Choroid plexus epithelial cell (primary cell): ENCODE results near the gene ASPRV1.
A peak's percentile ranks its signal among the peaks of the same experiment; 100 is the strongest.

Experiments used
- DNase-seq: peaks from one replicate; pipeline ENCODE4 v3.0.0-alpha.2; 2010; ENCODE audit warnings: low read depth
- H3K4me3 ChIP-seq: 2 replicates; pipeline ENCODE4 v1.5.1; 2011; ENCODE audit warnings: low read depth, mild to moderate bottlenecking, control low read depth, low read length, moderate library complexity
- TF ChIP-seq, protein P1 (sequence below): conservative IDR thresholded peaks from 2 replicates; pipeline ENCODE4 v1.5.1; 2011; ENCODE audit warnings: low read depth, mild to moderate bottlenecking, control low read depth, inconsistent platforms, low read length, moderate library complexity

ASPRV1 gene

DNA sequence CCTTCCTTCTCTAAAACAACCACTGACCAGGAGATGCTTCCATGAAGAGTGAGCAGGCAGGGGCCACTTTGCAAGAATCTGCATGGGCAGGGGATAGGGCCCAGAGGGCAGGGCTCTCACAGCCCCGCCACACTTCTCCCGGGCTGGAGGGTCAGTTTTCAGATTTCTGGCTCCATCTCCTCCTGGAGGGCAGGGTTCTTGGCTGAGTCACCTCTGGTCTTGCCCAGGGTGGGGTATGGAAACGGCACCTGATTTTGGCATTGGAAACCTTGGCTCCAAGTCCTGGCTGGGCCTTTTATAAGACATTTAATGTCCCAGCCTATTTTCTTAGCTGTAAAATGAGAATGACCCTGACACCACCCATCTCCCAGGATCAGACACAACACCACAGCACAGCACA, 27.6 kb upstream of the ASPRV1 start:
- TF ChIP-seq, protein P1, sequence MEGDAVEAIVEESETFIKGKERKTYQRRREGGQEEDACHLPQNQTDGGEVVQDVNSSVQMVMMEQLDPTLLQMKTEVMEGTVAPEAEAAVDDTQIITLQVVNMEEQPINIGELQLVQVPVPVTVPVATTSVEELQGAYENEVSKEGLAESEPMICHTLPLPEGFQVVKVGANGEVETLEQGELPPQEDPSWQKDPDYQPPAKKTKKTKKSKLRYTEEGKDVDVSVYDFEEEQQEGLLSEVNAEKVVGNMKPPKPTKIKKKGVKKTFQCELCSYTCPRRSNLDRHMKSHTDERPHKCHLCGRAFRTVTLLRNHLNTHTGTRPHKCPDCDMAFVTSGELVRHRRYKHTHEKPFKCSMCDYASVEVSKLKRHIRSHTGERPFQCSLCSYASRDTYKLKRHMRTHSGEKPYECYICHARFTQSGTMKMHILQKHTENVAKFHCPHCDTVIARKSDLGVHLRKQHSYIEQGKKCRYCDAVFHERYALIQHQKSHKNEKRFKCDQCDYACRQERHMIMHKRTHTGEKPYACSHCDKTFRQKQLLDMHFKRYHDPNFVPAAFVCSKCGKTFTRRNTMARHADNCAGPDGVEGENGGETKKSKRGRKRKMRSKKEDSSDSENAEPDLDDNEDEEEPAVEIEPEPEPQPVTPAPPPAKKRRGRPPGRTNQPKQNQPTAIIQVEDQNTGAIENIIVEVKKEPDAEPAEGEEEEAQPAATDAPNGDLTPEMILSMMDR, result no peak
- no peak for DNase-seq
- H3K4me3 ChIP-seq, result no peak overlapping the region

DNA sequence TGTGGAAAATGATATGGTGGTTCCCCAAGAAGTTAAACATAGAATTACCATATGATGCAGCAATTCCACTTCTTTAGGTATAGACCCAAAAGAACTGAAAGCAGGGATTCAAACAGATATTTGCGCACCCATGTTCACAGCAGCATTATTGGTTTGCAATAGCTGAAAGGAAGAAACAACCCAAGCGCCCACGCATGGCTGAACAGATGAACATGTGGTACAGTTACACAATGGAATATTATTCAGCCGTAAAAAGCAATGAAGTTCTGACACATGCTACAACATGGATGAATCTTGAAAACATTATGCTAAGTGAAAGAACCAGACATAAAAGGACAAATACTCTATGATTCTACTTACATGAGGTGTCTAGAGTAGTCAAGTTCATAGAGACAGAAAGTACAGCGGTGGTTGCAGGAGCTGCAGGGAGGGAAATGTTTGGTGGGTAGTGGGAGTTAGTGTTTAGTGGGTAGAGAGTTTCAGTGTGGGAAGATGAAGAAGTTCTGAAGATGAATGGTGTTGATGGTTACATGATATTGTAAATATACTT, 26.7 kb upstream of the ASPRV1 start:
- DNase-seq, result no peak
- TF ChIP-seq, protein P1, result no peak
- no peak overlapping the region for H3K4me3 ChIP-seq

DNA sequence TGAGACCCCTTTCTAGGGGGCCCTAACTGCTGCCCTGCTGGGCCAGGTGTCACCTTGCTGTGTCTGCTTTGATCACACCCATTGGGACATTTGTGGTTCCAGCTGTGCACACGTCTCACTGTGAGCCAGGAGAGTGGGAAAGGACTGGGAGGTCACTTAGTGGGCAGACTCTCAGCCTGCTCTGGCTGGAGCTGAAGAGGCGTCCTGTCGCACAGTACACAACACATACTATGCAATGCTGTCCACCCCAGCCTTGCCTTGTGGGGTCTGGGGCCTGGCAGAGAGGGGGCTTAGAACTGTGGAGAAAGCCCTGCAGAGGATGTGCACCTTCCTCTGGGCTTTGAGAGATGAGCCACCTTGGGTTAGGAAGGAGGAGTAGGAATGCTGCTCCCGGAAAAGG, 25.3 kb upstream of the ASPRV1 start:
- H3K4me3 ChIP-seq, result no peak overlapping the region
- no peak for DNase-seq
- TF ChIP-seq, protein P1, result no peak

DNA sequence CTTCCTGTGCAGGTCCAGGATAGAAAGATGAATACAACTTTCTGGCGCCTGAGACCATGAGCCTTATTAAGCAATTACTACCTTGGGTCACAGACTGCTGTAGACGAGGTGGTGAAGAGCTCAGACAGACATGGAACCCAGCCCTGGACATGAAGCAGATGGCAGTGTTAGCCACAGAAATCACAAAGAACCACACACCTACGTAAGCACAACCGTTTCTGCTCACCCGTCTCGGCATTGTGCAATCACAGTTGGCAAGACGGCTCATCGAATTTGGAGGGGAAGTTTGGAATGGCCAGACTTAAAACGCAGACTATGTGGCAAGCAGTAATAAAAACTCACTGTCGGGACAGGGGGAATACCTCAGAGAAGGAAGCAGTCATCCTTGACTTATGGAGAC, 24.3 kb upstream of the ASPRV1 start:
- no peak overlapping the region for H3K4me3 ChIP-seq
- DNase-seq, result no peak
- TF ChIP-seq, protein P1, result no peak

DNA sequence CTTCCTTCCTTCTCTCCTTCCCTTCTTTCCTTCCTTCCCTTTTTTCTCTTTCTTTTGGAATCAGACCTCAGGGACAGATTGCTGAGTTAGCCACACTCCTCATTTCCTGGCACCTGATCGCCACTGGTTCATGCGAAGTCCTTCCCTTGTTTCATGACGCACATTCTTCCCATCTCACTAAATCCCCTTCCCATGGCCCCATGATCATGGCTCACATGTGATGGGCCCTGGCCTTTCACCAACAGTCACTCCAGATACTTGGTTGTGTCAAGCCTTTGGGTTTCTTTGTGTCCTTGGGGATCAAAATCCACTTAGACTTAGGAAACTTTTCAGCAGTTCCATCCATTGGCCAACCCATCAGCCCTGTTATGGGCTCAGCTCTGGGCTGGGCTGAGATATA, 23.8 kb upstream of the ASPRV1 start:
- H3K4me3 ChIP-seq, result no peak overlapping the region
- DNase-seq, result no peak
- TF ChIP-seq, protein P1, result no peak

DNA sequence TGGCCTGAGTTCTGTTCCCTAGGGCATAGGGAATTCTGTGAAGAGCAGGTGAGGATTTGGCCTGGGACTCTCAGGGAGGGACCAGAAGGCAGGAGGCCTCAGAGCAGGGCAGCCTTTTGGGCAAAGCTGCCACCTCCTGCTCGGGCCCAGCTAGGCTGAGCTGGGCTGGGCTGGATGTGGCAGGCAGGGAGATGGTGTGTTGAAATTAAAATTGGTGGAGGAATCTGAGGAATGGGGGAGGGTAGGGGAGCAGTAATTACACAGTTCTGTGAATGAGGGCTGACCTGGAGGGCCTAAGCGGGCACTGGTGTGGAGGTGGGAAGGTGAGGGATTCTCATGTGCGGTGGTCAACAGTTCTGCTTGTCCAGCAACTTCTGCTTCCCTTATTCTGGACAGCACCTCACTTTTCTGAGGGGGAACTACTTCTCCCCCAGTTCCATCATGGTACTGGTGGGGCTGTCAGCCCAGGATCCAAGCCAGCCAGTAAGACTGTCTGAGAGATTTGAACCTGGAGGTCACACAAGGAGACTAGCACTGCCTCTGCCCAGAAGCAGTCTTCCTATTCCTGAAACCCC, 22.0 kb upstream of the ASPRV1 start:
- no peak overlapping the region for H3K4me3 ChIP-seq
- TF ChIP-seq, protein P1, result no peak
- DNase-seq, result no peak

DNA sequence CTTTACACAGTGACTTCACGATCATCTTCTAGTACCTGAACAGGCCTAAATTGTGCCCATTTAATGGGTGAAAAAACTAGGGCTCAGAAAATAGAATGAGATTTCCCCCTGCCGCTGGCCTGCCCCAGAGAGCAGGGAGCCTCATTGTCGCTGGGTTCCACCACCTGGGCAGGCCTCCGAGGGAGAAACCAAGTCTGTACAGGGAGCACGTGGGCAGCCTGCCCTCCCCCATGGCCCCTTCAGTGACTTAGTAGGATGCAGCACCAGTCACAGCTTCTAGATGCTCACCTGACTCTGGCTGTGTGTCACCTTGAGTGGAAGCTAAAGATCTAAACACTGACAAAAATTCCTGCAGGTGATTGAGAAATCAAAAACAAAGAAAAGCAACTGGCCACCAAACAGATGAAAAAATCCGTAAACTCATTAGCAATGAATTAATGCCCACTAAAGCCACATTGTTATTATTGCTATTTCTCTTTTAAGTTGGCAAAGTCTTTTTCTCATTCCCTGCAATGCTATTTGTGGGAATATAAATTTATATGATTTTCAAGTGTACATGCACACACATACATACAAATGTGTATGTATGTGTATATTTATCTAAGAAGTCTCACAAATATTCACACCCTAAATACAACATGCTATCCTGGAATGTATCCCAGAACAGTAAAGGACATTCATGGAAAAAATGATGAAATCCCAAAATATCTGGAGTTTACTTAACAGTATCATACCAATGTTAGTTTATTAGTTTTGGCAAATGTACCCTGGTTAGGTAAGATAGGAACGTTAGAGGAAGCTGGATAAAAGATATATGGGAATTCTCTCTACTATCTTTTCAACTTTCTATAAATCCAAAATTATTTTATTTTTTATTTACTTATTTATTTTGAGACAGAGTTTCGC, 18.7 kb upstream of the ASPRV1 start:
- DNase-seq, result peak; percentile 26
- TF ChIP-seq, protein P1, result no peak
- no peak overlapping the region for H3K4me3 ChIP-seq
